Activated B cell treated with CpG ODN at 0.5 μM for 24 hours (primary cell): ENCODE measurements around the gene LHX1. TPM values are rescaled to one million over a fixed set of nuclear protein-coding genes. Genes with fewer than 3 reads are reported as not detected.

Experiments
- ATAC-seq: fragments of 200-7000 bp; cut with Tn5 transposase; one replicate; pipeline ENCODE4 v1.10.0; 2021; ENCODE audit warnings: low read depth, mild to moderate bottlenecking, moderate library complexity
- CTCF ChIA-PET: fragments of 350-600 bp; sonication (Branson Sonifier 250); formaldehyde crosslinking; loops from one replicate; lab custom pipeline; 2021; ENCODE audit warnings: antibody characterized with exemption; lab: Charles Lee
- POLR2A ChIA-PET: fragments of 350-600 bp; sonication (Branson Sonifier 250); formaldehyde crosslinking; loops from one replicate; lab custom pipeline; 2021; ENCODE audit warnings: antibody characterized with exemption; lab: Charles Lee
- DNase-seq: peaks from one replicate; pipeline ENCODE4 v3.0.0; 2022
- H3K27ac Mint-ChIP-seq: one replicate; pipeline ENCODE4 v1.8.0; 2020; ENCODE audit warnings: mixed read lengths
- H3K27me3 Mint-ChIP-seq: one replicate; pipeline ENCODE4 v1.8.0; 2021; ENCODE audit warnings: mixed read lengths
- H3K36me3 Mint-ChIP-seq: one replicate; pipeline ENCODE4 v1.8.0; 2021; ENCODE audit warnings: low read depth, mixed read lengths
- H3K4me1 Mint-ChIP-seq: one replicate; pipeline ENCODE4 v1.8.0; 2021; ENCODE audit warnings: mixed read lengths
- H3K4me3 Mint-ChIP-seq: one replicate; pipeline ENCODE4 v1.8.0; 2020; ENCODE audit warnings: mild to moderate bottlenecking, mixed read lengths
- H3K9me3 Mint-ChIP-seq: one replicate; pipeline ENCODE4 v1.8.0; 2020; ENCODE audit warnings: mixed read lengths
- intact Hi-C: fragments of 100-400 bp; cut with micrococcal nuclease; formaldehyde crosslinking; loops from one replicate; pipeline ENCODE4 v1.15.1; 2024
- total RNA-seq: library from RNA; stranded (reverse); gene quantifications from 2 replicates; pipeline ENCODE4 v1.2.3, GENCODE V29; 2022
- TF ChIP-seq, protein P1 (sequence below): fragments of 200-600 bp; IDR thresholded peaks from one replicate; pipeline ENCODE4 v1.8.0; 2022; ENCODE audit warnings: antibody characterized with exemption, mild to moderate bottlenecking

Gene LHX1
- total RNA-seq, 1 donor from 2014 or later: not detected

GRCh38 chr17:36971508-36971907, 34.2 kb downstream of the LHX1 start:
- CTCF ChIA-PET: no interaction called here
- no peaks in the 10 kb centered on the region for H3K27me3 Mint-ChIP-seq
- POLR2A ChIA-PET: no interaction called here
- no peak overlapping the region for H3K27ac Mint-ChIP-seq
- no peak for ATAC-seq
- H3K9me3 Mint-ChIP-seq: no peaks in the 10 kb centered on the region
- no peak for DNase-seq
- intact Hi-C loops: no loop called here
- H3K4me1 Mint-ChIP-seq: peaks cover 15% of the 10 kb centered on the region
- no peak overlapping the region for H3K4me3 Mint-ChIP-seq
- TF ChIP-seq, protein P1, sequence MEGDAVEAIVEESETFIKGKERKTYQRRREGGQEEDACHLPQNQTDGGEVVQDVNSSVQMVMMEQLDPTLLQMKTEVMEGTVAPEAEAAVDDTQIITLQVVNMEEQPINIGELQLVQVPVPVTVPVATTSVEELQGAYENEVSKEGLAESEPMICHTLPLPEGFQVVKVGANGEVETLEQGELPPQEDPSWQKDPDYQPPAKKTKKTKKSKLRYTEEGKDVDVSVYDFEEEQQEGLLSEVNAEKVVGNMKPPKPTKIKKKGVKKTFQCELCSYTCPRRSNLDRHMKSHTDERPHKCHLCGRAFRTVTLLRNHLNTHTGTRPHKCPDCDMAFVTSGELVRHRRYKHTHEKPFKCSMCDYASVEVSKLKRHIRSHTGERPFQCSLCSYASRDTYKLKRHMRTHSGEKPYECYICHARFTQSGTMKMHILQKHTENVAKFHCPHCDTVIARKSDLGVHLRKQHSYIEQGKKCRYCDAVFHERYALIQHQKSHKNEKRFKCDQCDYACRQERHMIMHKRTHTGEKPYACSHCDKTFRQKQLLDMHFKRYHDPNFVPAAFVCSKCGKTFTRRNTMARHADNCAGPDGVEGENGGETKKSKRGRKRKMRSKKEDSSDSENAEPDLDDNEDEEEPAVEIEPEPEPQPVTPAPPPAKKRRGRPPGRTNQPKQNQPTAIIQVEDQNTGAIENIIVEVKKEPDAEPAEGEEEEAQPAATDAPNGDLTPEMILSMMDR: no peak
- peaks cover 63% of the 10 kb centered on the region for H3K36me3 Mint-ChIP-seq

GRCh38 chr17:36972186-36972700, 35.0 kb downstream of the LHX1 start:
- no peak for DNase-seq
- no peak for ATAC-seq
- intact Hi-C loops: no loop called here
- no peaks in the 10 kb centered on the region for H3K9me3 Mint-ChIP-seq
- TF ChIP-seq, protein P1: no peak
- no peak overlapping the region for H3K27ac Mint-ChIP-seq
- POLR2A ChIA-PET: no interaction called here
- H3K27me3 Mint-ChIP-seq: no peaks in the 10 kb centered on the region
- H3K4me3 Mint-ChIP-seq: no peak overlapping the region
- CTCF ChIA-PET: no interaction called here
- peaks cover 18% of the 10 kb centered on the region for H3K4me1 Mint-ChIP-seq
- peaks cover 61% of the 10 kb centered on the region for H3K36me3 Mint-ChIP-seq

- CTCF ChIA-PET: no interaction called here
Observed at GRCh38 chr17:36972905-36973304, 35.6 kb downstream of the LHX1 start.

GRCh38 chr17:36975922-36976515, 38.7 kb downstream of the LHX1 start:
- no peak for DNase-seq
- Mint-ChIP-seq H3K27me3 (no peaks in the 10 kb centered on the region), H3K4me3 (no peak overlapping the region), H3K9me3 (no peaks in the 10 kb centered on the region), H3K27ac (no peak overlapping the region), H3K36me3 (peaks cover 42% of the 10 kb centered on the region), H3K4me1 (peaks cover 40% of the 10 kb centered on the region)
- CTCF ChIA-PET: no interaction called here
- POLR2A ChIA-PET: no interaction called here
- TF ChIP-seq, protein P1: no peak
- ATAC-seq: no peak
- intact Hi-C loops: no loop called here

More at GRCh38 chr17:36972905-36973304, 35.6 kb downstream of the LHX1 start:
- intact Hi-C loops: no loop called here
- Mint-ChIP-seq H3K9me3 (no peaks in the 10 kb centered on the region), H3K27me3 (no peaks in the 10 kb centered on the region), H3K27ac (no peak overlapping the region), H3K4me3 (no peak overlapping the region), H3K4me1 (peaks cover 21% of the 10 kb centered on the region), H3K36me3 (peaks cover 55% of the 10 kb centered on the region)
- TF ChIP-seq, protein P1: no peak
- POLR2A ChIA-PET: no interaction called here
- no peak for ATAC-seq
- DNase-seq: no peak

DNA sequence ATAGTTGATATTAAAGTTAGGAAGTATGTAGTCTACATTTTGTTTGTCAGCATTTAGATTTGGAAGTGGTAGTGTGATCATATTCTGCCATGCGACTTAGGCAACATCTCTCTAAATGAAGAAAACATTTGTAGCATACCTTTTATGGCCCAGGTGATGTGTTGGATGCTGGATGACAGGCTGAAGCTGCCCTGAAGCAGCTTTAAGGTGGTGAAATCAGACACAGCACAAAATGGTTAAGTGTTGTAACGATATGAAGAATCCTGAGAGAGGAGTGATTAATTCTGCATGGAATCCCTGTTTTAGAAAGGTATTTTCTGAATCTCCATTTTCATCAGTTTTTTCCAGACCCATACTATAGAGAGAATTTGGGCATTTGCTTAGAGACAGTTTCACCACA, 39.8 kb downstream of the LHX1 start:
- H3K4me1 Mint-ChIP-seq: peaks cover 49% of the 10 kb centered on the region
- POLR2A ChIA-PET: no interaction called here

More for the DNA sequence above, 39.8 kb downstream of the LHX1 start:
- Mint-ChIP-seq H3K9me3 (no peaks in the 10 kb centered on the region), H3K27ac (no peak overlapping the region), H3K4me3 (no peak overlapping the region), H3K36me3 (peaks cover 42% of the 10 kb centered on the region), H3K27me3 (no peaks in the 10 kb centered on the region)
- ATAC-seq: no peak
- no peak for DNase-seq
- CTCF ChIA-PET: no interaction called here
- intact Hi-C loops: no loop called here
- TF ChIP-seq, protein P1: no peak
